HEK293 (cell line): ENCODE measurements around the gene NXPH4.

Experiments used
- ZNF501 ChIP-seq: fragments of 450-650 bp; formaldehyde crosslinking; IDR thresholded peaks from 2 replicates; pipeline ENCODE4 v1.5.1; 2016; ENCODE audit warnings: missing biosample characterization, missing genetic modification characterization

NXPH4 gene

GRCh38 chr12:57273516-57273915 lies 56.9 kb downstream of the NXPH4 start (continued):
- TF ChIP-seq ZNF501 (tag by site-specific recombination) = no peak
